Lung (tissue), 12 donors: ENCODE measurements around the gene MELK. TPM values are rescaled to one million over a fixed set of nuclear protein-coding genes. Genes with fewer than 3 reads are reported as not detected.

Experiments
- ATAC-seq: fragments of 200-7000 bp; cut with Tn5 transposase; one replicate; pipeline ENCODE4 v1.9.1; 2020; ENCODE audit warnings: moderate number of reproducible peaks; ENCODE audit not compliant: insufficient read depth, low FRiP score
- DNase-seq, 3 donors: peaks; one replicate each; pipeline ENCODE4 v3.0.0-alpha.2; 2013 to 2017
- H3K27ac ChIP-seq, 2 donors: one replicate each; pipeline ENCODE4 v1.5.1; 2013; ENCODE audit warnings: mild to moderate bottlenecking in 2 of 2, moderate library complexity in 2 of 2, control low read depth in 1 of 2, inconsistent platforms in 1 of 2, low read depth in 1 of 2, low read length in 1 of 2
- H3K27me3 ChIP-seq, 3 donors: one replicate each; pipeline ENCODE4 v1.5.1; 2013; ENCODE audit warnings: low read length in 2 of 3; ENCODE audit not compliant: control insufficient read depth in 3 of 3, insufficient read depth in 3 of 3
- H3K36me3 ChIP-seq, 4 donors: one replicate each; pipeline ENCODE4 v1.5.1; 2013; ENCODE audit warnings: low read length in 4 of 4, mild to moderate bottlenecking in 1 of 4, moderate library complexity in 1 of 4; ENCODE audit not compliant: control insufficient read depth in 4 of 4, insufficient read depth in 4 of 4
- H3K4me1 ChIP-seq, 5 donors: one replicate each; pipeline ENCODE4 v1.5.1; 2013; ENCODE audit warnings: low read length in 5 of 5, mild to moderate bottlenecking in 2 of 5, moderate library complexity in 1 of 5; ENCODE audit not compliant: control insufficient read depth in 5 of 5, insufficient read depth in 5 of 5
- H3K4me3 ChIP-seq: one replicate; pipeline ENCODE4 v1.5.1; 2013; ENCODE audit warnings: mild to moderate bottlenecking, control low read depth, moderate library complexity
- H3K9ac ChIP-seq, 2 donors: one replicate each; pipeline ENCODE4 v1.5.1; 2013; ENCODE audit warnings: low read length in 2 of 2, control low read depth in 1 of 2; ENCODE audit not compliant: insufficient read depth in 1 of 2
- H3K9me3 ChIP-seq, 4 donors: one replicate each; pipeline ENCODE4 v1.5.1; 2013; ENCODE audit warnings: low read length in 3 of 4, mild to moderate bottlenecking in 1 of 4, moderate library complexity in 1 of 4; ENCODE audit not compliant: control insufficient read depth in 4 of 4, insufficient read depth in 3 of 4
- WGBS, 2 donors: extraction: QIAGEN DNeasy Blood & Tissue Kit; methylation state at CpG; one replicate each; pipeline ENCODE4 v1.1.7; 2013; 5-methylcytosine and 5-hydroxymethylcytosine counted together
- polyA plus RNA-seq, 2 donors: library from polyadenylated mRNA; stranded (reverse); fragments of 200-250 nt; gene quantifications; one replicate each; pipeline ENCODE4 v1.2.1, GENCODE V29; 2013
- total RNA-seq, 2 donors: library from RNA; depleted of rRNA in 1 of 2; stranded (reverse); fragments of >200 nt in 1 of 2; gene quantifications; one replicate each; pipeline ENCODE4 v1.2.1, GENCODE V29; 2014 to 2021
- TF ChIP-seq, protein P1 (sequence below): IDR thresholded peaks from 2 replicates; pipeline ENCODE4 v1.5.1; 2012; ENCODE audit warnings: mild to moderate bottlenecking; ENCODE audit errors: control extremely low read depth, extremely low read depth
- donor health status: control.
- donor health status: control.
- donor health status: Bipolar disorder and iron deficiency.
- donor health status: healthy.
- donor health status: DM: yes; HTN: yes; CAD: no.

MELK gene
- total and polyA plus RNA-seq, 4 donors = 0.88 to 3.5 (median 1.5) TPM

DNA sequence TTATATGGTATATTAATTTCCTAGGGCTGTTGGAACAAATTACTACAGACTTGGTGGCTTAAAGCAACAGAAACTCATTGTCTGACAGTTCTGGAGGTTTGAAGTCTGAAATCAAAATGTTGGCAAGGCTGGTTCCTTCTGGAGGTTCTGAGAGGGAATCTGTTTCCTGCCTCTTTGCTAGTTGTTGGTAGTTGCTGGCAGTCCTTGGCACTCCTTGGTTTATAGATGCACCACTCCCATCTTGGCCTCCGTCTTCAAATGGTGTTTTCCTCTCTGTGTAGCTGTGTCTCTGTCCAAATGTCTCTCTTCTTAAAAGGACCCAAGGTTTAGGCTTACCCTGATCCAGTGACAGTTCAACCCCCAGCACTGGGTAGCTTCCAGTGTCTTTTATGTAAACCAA, 17.5 kb downstream of the MELK start:
- no peak for DNase-seq
- no peak overlapping the region for H3K27ac ChIP-seq
- TF ChIP-seq, protein P1, sequence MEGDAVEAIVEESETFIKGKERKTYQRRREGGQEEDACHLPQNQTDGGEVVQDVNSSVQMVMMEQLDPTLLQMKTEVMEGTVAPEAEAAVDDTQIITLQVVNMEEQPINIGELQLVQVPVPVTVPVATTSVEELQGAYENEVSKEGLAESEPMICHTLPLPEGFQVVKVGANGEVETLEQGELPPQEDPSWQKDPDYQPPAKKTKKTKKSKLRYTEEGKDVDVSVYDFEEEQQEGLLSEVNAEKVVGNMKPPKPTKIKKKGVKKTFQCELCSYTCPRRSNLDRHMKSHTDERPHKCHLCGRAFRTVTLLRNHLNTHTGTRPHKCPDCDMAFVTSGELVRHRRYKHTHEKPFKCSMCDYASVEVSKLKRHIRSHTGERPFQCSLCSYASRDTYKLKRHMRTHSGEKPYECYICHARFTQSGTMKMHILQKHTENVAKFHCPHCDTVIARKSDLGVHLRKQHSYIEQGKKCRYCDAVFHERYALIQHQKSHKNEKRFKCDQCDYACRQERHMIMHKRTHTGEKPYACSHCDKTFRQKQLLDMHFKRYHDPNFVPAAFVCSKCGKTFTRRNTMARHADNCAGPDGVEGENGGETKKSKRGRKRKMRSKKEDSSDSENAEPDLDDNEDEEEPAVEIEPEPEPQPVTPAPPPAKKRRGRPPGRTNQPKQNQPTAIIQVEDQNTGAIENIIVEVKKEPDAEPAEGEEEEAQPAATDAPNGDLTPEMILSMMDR = no peak

GRCh38 chr9:36592801-36593583, 20.3 kb downstream of the MELK start:
- Histone ChIP-seq H3K27me3 (no peaks in the 10 kb centered on the region), H3K4me3 (no peak overlapping the region), H3K9me3 (no peaks in the 10 kb centered on the region), H3K27ac (no peak overlapping the region), H3K4me1 (no peaks in the 10 kb centered on the region), H3K36me3 (peaks cover 0 to 11% (median under 1%) of the 10 kb centered on the region in 4 donors), H3K9ac (no peak overlapping the region)
- ATAC-seq (no peak), DNase-seq (no peak)
- TF ChIP-seq, protein P1 = no peak
- WGBS, 2 donors = 95% methylated on average over 4 of the region's 4 CpGs

More for the DNA sequence above, 17.5 kb downstream of the MELK start:
- no peak overlapping the region for H3K4me3 ChIP-seq
- WGBS, 2 donors = 95 to 96% methylated on average over 1 of the region's 1 CpG
- ATAC-seq = no peak
- H3K9ac ChIP-seq = no peak overlapping the region
- H3K36me3 ChIP-seq = peaks cover 0 to 4% (median 0%) of the 10 kb centered on the region in 4 donors
- H3K9me3 ChIP-seq = no peaks in the 10 kb centered on the region
- no peaks in the 10 kb centered on the region for H3K27me3 ChIP-seq
- H3K4me1 ChIP-seq = no peaks in the 10 kb centered on the region

DNA sequence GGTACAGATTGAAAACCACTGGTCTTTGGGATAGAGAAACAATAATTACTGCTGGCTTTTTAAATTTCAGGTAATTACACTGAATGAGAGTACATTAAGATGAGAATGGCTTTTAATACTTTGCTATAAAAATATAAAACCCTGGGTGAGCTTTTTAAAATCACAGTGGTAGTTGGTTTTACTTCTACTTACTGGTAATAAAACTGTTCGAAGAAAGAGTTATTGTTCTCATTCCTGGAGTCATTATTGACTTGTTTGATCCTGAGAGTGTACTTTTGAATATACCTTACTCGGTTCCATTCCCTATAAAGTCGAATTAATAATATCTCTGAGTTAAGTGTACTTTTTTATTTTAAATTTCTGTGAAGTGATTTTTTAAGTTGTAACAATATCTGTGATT, 21.5 kb downstream of the MELK start:
- Histone ChIP-seq H3K9ac (no peak overlapping the region), H3K27me3 (no peaks in the 10 kb centered on the region), H3K36me3 (peaks cover 0 to 11% (median under 1%) of the 10 kb centered on the region in 4 donors), H3K27ac (no peak overlapping the region), H3K4me3 (no peak overlapping the region), H3K4me1 (no peaks in the 10 kb centered on the region), H3K9me3 (no peaks in the 10 kb centered on the region)
- DNase-seq (no peak), ATAC-seq (no peak)
- 89 to 95% methylated on average over 3 of the region's 3 CpGs for WGBS, 2 donors
- TF ChIP-seq, protein P1 = no peak
